HCT116 (cell line): ENCODE data around the gene TTLL10.

Source experiments
- CTCF ChIP-seq, 3 experiments: fragments of 200-600 bp in 1 of 3; sonication (generic) in 1 of 3; IDR thresholded peaks in 2 of 3; conservative IDR thresholded peaks in 1 of 3; 2 replicates each; pipeline ENCODE4 v1.5.1; 2012 to 2017; ENCODE audit warnings: low read depth in 2 of 3, low read length in 2 of 3, antibody characterized with exemption in 1 of 3, borderline replicate concordance in 1 of 3, control low read depth in 1 of 3, mild to moderate bottlenecking in 1 of 3, mixed read lengths in 1 of 3, mixed run types in 1 of 3, moderate library complexity in 1 of 3; ENCODE audit not compliant: insufficient read depth in 1 of 3
- EGR1 ChIP-seq: IDR thresholded peaks from 2 replicates; pipeline ENCODE4 v1.6.1; 2012; ENCODE audit warnings: low read depth
- ELF1 ChIP-seq: IDR thresholded peaks from 2 replicates; pipeline ENCODE4 v1.6.1; 2012; ENCODE audit warnings: low read depth, borderline replicate concordance
- MAX ChIP-seq: IDR thresholded peaks from 2 replicates; pipeline ENCODE4 v1.6.1; 2012
- POLR2A ChIP-seq: IDR thresholded peaks from 2 replicates; pipeline ENCODE4 v1.7.0; 2011; ENCODE audit warnings: borderline replicate concordance; ENCODE audit not compliant: insufficient read depth, insufficient read length; ENCODE audit errors: extremely low read depth
- POLR2AphosphoS5 ChIP-seq: IDR thresholded peaks from 2 replicates; pipeline ENCODE4 v1.6.1; 2011; ENCODE audit warnings: mild to moderate bottlenecking, low read depth, low read length, moderate library complexity
- RAD21 ChIP-seq: IDR thresholded peaks from 2 replicates; pipeline ENCODE4 v1.6.1; 2012; ENCODE audit warnings: low read depth, mild to moderate bottlenecking
- REST ChIP-seq: IDR thresholded peaks from 2 replicates; pipeline ENCODE4 v1.6.1; 2012; ENCODE audit warnings: low read depth
- SP1 ChIP-seq: IDR thresholded peaks from 2 replicates; pipeline ENCODE4 v1.6.1; 2012; ENCODE audit warnings: low read depth
- YY1 ChIP-seq: IDR thresholded peaks from 2 replicates; pipeline ENCODE4 v1.6.1; 2011; ENCODE audit warnings: low read length, low read depth, moderate library complexity, mild to moderate bottlenecking; ENCODE audit not compliant: insufficient replicate concordance; ENCODE audit errors: extremely low read depth

GRCh38 chr1:1146026-1146425, 27.7 kb upstream of the TTLL10 start:
- TF ChIP-seq POLR2AphosphoS5 (no peak), ELF1 (no peak), MAX (no peak), CTCF (IDR thresholded peaks at IDR 0.05 in 2 of 3, conservative IDR thresholded peaks at IDR 0.05 in 1 of 3; ENCODE audit: borderline replicate concordance in 1 of 3, insufficient read depth in 1 of 3, low read depth in 2 of 3, low read length in 2 of 3) (no peak), REST (no peak), RAD21 (no peak), POLR2A (no peak), SP1 (no peak), YY1 (no peak), EGR1 (no peak)
